ENCODE data around the gene CAPZA1. TPM values are rescaled to one million over a fixed set of nuclear protein-coding genes. Genes with fewer than 3 reads are reported as not detected.
"Not testable (repeated sequence)": the region's sequence is repeated elsewhere in the genome, so short reads cannot be mapped to it uniquely, and the experiment has no call there.

CAPZA1 gene
- total RNA-seq, 1 donor from 2014 or later: 263 TPM

DNA sequence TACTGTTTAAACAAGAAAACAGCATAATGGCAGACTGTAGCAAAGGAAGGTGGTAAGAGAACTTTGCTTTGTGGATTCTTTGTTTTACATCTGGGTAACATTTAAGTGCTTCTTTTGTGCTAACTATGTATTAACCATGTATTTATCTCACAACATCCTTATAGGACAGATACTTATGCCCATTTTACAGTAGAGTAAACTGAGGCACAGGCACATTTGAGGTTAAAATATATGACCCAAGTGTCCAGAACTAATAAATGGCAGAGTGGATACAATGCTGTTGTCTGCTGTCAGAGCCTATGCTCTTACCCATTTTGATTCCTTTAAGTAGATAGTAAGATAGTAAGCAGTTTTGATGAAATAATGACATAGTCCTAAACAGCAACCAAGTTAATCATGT lies 7.3 kb downstream of the CAPZA1 start:
- DNase-seq (ENCODE audit: low read depth, low spot score): no peak

DNA sequence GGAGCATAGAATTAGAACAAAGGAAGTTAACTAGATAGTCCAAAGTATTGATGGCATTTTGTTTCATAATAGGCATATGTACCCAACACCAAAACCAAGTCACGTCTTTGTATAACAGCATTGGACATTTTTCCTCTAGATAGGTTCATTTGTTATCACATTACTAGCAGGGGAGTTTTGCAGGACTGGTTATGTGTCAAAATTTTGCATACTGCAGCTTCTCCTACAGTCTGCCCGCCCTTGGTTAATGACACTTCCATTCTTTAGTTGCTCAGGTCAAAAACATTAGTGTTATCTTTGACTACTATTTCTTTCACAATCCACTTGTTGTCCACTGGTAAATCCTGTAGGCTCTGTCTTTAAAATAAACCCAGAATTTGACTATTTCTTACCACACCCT lies 8.9 kb downstream of the CAPZA1 start:
- DNase-seq (ENCODE audit: low read depth, low spot score): no peak

DNA sequence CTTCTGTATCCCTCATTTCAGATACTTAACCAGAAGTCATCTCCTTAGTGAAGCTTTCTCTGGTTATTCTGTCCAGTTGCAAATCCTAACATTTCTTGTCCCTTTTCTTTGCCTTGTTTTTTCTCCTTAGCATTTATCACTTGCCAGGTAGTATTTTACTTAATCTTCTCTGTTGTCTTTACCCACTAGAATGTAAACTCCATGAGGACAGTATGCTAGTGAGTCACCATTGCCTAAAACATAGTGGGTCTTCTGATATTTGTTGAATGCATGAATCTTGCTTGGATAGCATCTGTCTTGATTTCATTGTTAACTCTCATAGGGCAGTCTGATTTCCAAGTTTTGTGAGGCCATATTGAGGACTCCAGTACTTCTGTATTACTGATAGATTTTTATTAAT lies 9.6 kb downstream of the CAPZA1 start:
- DNase-seq (ENCODE audit: low read depth, low spot score): no peak

DNA sequence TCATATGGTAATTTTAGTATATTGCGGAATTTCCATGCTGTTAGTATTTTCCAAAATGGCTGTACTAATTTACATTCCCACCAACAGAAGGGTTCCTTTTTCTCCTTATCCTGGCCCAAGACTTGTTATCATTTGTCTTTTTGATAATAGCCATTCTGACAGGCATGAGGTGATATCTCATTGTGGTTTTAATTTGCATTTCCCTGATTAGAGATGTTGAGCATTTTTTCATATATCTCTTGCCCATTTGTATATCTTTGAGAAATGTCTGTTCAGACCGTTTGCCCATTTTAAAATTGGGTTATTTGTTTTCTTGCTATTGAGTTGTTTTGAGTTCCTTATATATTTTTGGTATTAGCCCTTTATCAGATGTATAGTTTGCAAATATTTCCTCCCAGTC lies 14.0 kb downstream of the CAPZA1 start:
- DNase-seq (ENCODE audit: low read depth, low spot score): no peak

DNA sequence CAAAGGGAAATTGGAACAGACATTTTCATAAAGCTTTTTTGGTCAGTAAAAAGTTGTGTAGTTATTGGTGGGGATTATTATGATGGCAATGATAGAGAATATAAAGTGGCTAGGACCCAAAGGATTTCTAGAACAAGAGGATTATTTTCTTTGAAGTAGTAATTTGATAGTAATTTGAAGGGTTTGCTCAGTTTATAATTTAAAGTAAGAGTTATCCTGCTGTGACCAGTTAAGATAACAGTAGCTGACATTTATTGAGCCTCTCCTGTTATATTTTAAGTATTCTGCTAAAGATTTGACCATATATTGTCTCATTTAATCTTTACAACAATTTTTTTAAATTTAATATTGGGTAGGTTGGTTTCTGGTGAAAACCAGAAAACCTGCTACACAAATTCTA lies 14.7 kb downstream of the CAPZA1 start:
- DNase-seq (ENCODE audit: low read depth, low spot score): no peak

DNA sequence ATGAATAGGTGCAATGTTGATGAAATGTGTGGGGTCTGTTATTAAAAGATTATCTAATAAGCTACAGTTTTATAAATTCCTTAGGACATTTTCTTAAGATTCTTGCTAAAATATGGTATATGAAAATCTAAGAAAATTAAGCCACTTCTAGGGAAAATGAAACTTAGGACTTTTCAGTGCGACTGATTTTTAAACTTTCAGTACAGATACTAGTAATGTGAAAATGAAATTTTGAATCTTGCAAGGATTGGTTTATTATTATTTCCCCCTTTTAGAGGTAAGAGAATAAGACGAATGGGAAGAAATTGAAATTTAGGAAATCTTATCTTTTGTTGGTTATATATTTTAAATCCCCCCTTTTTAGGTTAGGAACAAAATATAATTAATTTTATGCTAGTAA lies 16.4 kb downstream of the CAPZA1 start:
- no peak for DNase-seq (ENCODE audit: low read depth, low spot score)

DNA sequence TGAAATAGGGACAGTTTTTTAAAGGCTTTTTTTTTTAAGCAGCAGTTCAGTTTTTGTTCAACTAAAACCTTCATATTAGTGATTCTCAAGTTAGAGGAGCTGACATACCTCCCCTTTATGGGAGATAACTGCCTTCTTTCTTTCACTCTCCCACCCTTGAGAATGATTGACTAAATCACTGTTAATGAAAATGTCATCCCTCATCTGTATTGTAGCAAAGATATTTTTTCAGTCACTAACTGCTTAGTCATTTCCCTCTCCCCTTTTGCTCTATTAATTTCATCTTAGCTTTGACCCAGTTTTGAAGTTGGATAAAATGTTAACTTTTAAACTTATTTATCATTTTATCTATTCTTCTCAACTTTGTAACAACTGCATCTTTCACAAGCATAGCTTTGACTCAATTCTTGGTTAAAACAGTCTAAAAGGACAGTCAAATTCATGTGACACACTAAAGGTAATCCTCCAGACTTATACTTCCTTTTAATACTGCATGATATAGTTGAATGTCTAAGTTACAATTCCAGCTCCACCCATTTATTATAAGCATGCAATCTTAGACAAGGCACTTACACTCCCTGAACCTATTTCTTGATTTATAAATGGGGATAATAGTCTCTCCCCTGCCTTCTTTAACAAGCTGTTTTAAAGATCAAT lies 17.1 kb downstream of the CAPZA1 start:
- DNase-seq (ENCODE audit: low read depth, low spot score): no peak

DNA sequence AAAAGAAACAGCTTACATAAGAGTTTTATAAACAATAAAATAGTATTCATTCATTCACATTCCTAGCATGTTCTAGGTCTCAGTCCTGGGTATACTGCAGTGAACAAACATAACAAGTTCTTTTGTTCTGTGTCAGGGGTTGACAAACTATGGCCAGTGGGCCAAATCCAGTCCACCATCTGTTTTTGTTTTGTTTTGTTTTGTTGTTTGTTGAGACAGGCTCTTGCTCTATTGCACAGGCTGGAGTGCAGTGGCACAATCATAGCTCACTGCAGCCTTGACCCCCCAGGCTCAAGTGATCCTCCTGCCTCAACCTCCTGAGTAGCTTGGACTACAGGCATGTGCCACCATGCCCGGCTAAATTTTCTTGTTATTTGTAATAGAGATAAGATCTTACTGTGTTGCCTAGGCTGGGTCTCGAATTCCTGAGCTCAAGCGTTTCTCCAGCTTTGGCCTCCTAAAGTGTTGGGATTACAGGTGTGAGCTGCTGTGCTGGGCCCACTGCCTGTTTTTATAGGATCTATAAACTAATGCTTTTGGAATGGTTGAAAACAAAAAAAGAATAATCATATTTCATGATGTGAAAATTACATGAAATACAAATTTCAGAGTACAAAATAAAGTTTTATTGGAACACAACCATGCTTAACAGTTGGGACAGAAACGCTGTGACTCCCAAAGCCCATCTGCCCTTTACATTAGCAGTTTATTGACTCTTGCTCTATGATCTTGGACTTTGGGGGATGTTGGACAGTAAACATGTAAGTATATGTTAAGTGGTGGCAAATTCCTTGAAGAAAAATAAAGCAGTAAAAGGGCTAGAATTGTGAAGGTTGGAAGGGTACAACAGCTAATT lies 17.9 kb downstream of the CAPZA1 start:
- no peak for DNase-seq (ENCODE audit: low read depth, low spot score)

DNA sequence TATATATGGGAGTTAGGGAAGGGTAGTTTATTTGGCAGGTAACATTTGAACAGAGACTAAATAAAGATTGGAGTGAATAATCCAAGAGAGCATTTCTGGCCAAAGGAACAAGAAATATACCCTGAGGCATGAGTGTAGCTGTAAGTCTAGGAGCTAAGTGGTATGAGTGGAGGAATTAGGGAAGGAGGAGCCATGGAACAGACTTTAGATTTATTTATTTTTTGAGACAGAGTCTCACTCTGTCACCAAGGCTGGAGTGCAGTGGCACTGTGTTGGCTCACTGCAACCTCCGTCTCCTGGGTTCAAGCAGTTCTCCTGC lies 18.4 kb downstream of the CAPZA1 start:
- DNase-seq (ENCODE audit: low read depth, low spot score): no peak

DNA sequence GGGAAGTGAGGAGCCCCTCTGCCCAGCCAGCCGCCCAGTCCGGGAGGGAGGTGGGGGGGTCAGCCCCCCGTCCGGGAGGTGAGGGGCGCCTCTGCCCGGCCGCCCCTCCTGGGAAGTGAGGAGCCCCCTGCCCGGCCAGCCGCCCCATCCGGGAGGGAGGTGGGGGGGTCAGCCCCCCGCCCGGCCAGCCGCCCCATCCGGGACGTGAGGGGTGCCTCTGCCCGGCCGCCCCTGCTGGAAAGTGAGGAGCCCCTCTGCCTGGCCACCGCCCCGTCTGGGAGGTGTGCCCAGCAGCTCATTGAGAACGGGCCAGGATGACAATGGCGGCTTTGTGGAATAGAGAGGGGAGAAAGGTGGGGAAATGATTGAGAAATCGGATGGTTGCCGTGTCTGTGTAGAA lies 20.8 kb downstream of the CAPZA1 start:
- not testable (repeated sequence) for DNase-seq (ENCODE audit: low read depth, low spot score)

DNA sequence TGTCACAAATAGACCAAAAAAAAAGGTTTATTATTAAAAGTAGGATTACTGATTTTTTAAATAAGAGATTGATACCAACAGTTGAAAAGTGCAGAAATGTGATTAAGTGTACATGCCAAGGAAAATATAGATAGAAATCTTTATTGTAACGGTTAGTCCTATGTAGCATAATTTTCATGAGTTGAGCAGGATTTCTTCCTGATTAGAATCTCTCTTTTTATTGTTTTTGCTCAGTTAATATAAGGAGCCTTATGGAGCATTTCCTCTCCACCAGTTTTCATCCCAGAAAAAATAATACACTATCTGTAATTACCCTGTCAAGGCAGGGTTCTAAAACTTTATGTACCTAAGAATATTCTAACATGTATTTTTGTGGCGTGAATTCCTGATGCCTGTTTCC lies 23.4 kb downstream of the CAPZA1 start:
- no peak for DNase-seq (ENCODE audit: low read depth, low spot score)

DNA sequence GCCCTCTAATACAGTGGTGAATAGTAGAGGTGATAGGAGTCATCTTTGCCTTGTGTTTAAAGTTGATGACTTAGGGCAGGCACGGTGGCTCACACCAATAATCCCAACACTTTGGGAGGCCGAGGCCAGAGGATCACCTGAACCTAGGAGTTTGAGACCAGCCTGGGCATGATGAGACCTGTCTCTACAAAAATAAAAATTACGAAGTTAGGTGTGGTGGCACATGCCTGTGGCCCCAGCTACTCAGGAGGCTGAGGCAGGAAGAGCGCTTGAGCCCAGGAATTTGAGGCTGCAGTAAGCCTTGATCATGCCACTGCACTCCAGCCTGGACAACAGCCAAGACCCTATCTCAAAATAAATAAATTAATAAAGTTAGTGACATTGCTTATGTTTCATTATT lies 26.6 kb downstream of the CAPZA1 start:
- no peak for DNase-seq (ENCODE audit: low read depth, low spot score)

DNA sequence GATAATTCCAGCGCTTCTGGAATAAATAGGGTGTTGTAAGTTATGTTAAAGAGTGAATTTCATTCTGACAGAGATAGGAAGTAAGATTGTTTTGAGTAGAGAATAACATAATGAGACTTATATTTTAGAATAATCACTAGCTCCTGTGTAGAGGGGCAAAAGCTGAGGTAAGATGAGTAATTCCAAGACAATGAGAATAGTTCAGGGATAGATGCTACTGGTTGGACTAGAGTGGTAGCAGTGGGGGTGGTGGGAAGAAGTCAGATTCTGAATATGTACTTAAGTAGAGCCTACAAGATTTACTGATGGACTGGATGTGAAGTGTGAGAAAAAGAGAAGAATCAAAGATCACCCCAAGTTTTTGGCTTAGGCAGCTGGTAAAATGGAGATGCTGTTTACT lies 31.6 kb downstream of the CAPZA1 start:
- DNase-seq (ENCODE audit: low read depth, low spot score): no peak

DNA sequence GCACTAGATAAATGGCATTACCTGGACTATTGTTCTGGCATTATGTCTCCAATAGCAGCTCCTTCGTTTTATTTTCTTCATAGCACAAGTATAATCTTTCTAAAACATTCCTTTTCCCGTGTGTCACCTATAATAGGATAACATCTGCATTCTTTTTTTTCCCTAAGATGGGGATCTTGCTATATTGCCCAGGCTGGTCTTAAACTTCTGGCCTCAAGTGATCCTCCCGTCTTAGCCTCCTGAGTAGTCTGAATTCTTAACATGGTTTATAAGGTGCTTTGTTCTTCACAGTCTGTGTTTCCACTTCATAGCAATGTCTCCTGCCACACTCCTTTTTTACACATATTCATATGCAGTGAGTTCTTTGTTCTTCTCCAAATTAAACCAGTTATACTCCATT lies 46.2 kb downstream of the CAPZA1 start:
- no peak for DNase-seq (ENCODE audit: low read depth, low spot score)

DNA sequence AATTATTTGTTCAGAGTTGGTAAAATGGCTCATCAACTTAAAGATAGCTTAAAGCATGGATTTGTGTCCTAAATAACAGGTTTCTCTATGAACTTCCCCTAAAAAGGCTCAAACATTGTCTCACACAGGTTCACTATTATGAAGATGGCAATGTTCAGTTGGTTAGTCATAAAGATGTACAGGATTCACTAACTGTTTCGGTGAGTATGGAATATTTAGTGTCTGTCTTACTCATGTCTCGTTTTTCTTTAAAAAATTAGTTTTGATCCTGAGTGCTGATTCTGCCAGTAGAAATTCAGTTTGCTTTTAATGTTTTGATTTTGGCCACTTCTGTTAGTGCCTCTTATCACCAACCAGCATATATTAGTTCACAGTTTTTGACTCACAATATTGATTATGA lies 47.3 kb downstream of the CAPZA1 start:
- no peak for DNase-seq (ENCODE audit: low read depth, low spot score)

DNA sequence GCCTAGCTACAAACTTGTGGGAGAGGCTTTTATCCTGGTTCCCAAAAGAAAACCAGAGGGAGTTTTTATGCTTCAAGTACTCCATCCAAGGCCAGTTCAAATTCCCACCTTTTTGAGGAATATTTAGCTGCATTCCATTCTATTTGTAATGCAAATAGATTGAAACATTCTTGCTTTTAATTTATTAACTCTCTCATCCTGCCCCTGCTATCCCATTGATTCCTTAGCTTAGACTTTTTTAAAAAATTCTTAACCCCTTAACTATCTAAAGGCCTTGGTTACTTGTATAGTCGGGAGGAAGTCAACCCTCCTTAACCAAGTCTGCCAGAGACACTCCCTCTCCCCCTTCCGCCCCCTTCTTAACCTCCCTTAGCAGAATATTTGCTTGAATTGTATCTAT lies 52.4 kb downstream of the CAPZA1 start:
- DNase-seq (ENCODE audit: low read depth, low spot score): no peak

DNA sequence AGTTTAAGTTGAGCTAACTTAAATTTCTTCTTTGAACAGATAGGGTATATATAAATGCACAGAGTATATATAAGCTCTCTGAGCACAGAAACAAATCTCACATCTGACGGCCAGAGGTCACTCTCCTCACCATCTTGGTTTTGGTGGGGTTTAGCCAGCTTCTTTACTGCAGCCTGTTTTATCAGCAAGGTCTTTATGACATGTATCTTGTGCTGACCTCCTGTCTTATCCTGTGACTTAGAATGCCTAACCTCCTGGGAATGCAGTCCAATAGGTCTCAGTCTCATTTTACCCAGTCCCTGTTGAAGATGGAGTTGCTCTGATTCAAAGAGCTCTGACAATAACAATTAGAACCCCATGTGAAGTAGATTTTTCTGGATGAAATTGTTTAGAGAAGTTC lies 53.2 kb downstream of the CAPZA1 start:
- no peak for DNase-seq (ENCODE audit: low read depth, low spot score)

DNA sequence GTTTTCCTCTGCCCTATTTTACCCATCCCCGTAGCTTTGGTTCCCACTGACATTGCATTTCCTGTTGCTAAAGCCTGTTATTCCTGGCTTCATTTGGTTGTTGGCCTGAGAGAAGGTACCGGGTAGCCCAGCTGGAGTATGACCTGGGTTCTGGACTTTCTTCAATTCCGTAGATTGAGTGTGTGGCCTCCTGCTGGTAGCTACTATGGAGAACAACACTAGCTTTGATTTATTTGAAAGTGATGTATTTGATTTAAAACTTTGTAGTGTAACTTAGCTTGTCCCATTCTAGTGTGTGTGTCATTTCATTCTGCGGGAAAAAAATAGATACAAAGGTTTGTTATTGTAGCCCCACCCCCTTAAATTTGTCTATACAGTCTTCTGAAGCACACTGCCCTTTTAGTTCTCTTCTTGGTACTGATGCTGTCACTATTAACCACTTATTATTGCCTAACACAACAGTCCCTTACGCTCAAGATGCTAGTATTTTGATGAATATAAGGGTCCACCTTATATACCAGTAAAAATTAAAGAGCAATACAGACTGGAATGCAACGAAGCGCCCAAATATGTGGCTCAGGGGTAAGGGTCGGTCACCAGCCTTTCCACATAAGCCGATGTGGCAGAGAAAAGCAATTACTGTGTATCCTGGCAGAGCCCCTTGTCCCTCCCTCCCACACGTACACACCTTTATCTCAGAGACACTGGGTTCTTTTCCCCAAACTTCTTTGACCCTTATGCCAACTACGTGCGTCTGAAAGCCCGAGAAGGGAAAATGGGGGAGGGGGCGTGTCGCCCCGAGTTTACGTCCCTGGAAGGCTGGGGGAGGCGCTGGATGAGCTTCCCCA lies 54.2 kb downstream of the CAPZA1 start:
- peak; percentile 19 for DNase-seq (ENCODE audit: low read depth, low spot score)

DNA sequence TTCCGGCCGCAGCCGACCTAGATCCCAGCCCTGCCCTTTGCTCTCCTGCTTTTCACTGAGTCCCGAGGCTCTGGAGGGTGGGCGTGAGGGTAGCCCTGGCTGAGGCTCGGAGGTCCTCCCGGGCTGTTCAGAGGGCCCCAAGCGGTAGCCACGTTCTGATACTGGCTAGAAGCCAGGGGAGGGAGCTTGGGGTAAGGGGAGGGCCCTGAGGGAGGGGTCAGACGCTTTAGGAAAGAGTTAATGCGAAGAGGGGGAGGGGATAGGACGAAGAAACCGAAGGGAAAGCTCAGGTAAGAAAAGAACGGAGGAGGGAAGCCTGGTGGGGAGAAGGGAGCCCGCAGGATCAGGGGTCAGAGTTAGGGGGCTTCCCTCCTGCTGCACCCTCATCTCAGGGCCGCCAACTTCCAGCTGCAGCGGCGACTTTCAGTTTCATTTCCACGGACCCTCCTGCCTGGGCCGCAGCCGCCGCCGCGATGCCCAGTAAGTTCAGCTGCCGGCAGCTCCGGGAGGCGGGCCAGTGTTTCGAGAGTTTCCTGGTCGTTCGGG lies 54.9 kb downstream of the CAPZA1 start, which contains the start of gene MOV10:
MOV10 (plus strand) TSS at position 220 of the 546 bp plus-strand sequence; CDS start at position 474, 254 bp downstream.
- no peak for DNase-seq (ENCODE audit: low read depth, low spot score)

DNA sequence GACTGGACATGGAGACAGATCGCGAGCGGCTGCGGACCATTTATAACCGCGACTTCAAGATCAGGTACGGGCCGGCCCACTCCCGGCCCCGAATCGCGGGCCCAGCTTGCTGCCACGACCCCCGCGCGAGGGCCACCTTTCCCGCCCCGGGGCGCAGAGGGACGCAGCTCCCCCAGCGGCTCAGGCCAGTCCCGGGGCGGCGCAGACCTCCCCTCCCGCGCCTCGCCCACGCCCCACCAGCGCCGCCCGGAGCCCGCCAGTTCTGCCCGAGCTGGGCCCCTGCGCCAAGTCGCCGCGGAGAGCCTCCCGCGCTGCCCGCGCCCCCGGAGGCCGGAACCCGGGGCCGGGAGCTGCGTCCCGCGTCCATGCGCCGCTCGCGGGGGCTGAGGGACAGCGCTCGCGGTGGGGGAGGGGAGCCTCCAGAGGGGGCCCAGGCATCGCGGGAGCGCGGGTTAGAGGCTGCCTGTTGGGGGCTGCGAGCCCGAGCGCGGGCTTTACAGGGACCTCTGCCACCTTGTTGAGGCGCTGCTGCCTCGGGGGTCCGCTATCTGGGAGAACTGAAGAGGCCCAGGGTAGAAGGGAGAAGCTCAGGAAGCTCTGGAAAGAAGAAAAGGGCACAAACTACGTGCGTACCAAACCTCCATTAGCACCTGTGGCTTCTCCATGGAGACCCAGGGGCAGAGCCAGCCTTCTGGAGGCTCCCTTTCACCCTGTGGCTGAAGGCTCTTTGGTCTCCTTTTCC lies 55.5 kb downstream of the CAPZA1 start:
- no peak for DNase-seq (ENCODE audit: low read depth, low spot score)

DNA sequence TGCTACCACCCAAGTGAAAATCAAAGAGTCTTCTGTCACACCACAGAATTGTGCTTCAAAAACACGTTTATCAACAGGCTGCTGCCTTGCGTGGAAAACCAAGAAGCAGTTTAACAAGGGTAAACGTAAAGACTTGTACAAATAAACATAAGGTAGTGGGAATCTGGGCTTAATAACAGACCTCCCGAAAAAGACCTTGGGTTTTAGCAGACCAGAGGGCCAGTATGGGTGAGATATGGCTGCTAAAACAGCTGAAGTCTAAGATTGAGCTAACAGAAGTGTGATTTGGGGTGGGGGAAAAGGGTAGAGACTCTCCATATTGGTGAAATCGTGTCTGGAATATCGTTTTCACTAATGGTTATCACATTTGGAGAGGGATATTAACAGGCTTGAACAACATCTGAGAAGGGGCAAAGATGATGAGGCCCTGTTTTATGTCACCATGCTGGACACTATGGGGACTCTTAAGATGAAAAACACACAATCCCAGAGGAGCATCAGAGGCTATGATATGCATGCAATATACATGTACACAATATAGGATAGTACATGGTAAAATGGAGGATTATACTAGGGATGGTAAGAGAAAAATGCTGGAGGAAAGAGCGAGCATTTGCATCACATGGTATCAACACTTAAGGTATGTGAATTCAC lies 56.2 kb downstream of the CAPZA1 start:
- DNase-seq (ENCODE audit: low read depth, low spot score): no peak

All from pulmonary artery endothelial cell (primary cell).